IMR-90 (cell line): ENCODE data around the gene TEKT1. TPM values are rescaled to one million over a fixed set of nuclear protein-coding genes. Genes with fewer than 3 reads are reported as not detected.

Experiments
- ATAC-seq: fragments of 200-7000 bp; cut with Tn5 transposase; 2 replicates; pipeline ENCODE4 v1.9.1; 2020; ENCODE audit warnings: low read depth, mild to moderate bottlenecking, moderate library complexity
- BruUV-seq: library from RNA; stranded (reverse); fragments of 400-500 nt; replicated peaks from 2 replicates; lab custom pipeline; 2021; lab: Mats Ljungman, UMichigan
- CTCF ChIA-PET: fragments of 300-600 bp; formaldehyde crosslinking; extraction: SDS; loops from one replicate; lab custom pipeline; 2021; ENCODE audit warnings: antibody characterized with exemption; lab: Yijun Ruan, JAX
- POLR2A ChIA-PET: fragments of 300-600 bp; sonication (Branson Sonifier 250); formaldehyde crosslinking; loops from one replicate; lab custom pipeline; 2022; ENCODE audit warnings: antibody characterized with exemption; ENCODE audit not compliant: unreplicated experiment; lab: Charles Lee
- DNase-seq: peaks from one replicate; pipeline ENCODE4 v3.0.0; 2013
- H2AFZ ChIP-seq: replicated peaks from 2 replicates; pipeline ENCODE3; 2013; ENCODE audit warnings: low read length, mild to moderate bottlenecking; ENCODE audit not compliant: poor library complexity
- H2AK5ac ChIP-seq: 2 replicates; pipeline ENCODE4 v1.6.1; 2013; ENCODE audit warnings: low read depth, low read length, inconsistent platforms
- H2AK9ac ChIP-seq: replicated peaks from 2 replicates; pipeline ENCODE3; 2013; ENCODE audit warnings: mild to moderate bottlenecking, low read depth, low read length, moderate library complexity; ENCODE audit not compliant: poor library complexity
- H2BK120ac ChIP-seq: 2 replicates; pipeline ENCODE4 v1.6.1; 2013; ENCODE audit warnings: low read depth, low read length, inconsistent platforms
- H2BK15ac ChIP-seq: 3 replicates; pipeline ENCODE4 v1.6.1; 2013; ENCODE audit warnings: low read depth, low read length, inconsistent platforms
- H2BK20ac ChIP-seq: 2 replicates; pipeline ENCODE4 v1.6.1; 2013; ENCODE audit warnings: low read depth, mild to moderate bottlenecking, inconsistent platforms, low read length, moderate library complexity
- H2BK5ac ChIP-seq: 2 replicates; pipeline ENCODE4 v1.6.1; 2013; ENCODE audit warnings: mild to moderate bottlenecking, low read depth, low read length, inconsistent platforms; ENCODE audit not compliant: poor library complexity, severe bottlenecking
- H3K14ac ChIP-seq: replicated peaks from 2 replicates; pipeline ENCODE4 v1.6.1; 2013; ENCODE audit warnings: low read depth, low read length, inconsistent platforms
- H3K18ac ChIP-seq: 2 replicates; pipeline ENCODE4 v1.6.1; 2013; ENCODE audit warnings: low read depth, low read length, control low read depth
- H3K23ac ChIP-seq: 2 replicates; pipeline ENCODE4 v1.6.1; 2013; ENCODE audit warnings: low read depth, low read length, inconsistent platforms
- H3K27ac ChIP-seq: 2 replicates; pipeline ENCODE4 v1.5.1; 2013; ENCODE audit warnings: mild to moderate bottlenecking, control low read depth, low read length; ENCODE audit not compliant: insufficient read depth
- H3K27me3 ChIP-seq: 2 replicates; pipeline ENCODE4 v1.6.1; 2013; ENCODE audit warnings: low read length; ENCODE audit not compliant: control insufficient read depth, insufficient read depth
- H3K36me3 ChIP-seq: 2 replicates; pipeline ENCODE4 v1.6.1; 2013; ENCODE audit warnings: low read length, mixed read lengths; ENCODE audit not compliant: control insufficient read depth, insufficient read depth
- H3K4ac ChIP-seq: 2 replicates; pipeline ENCODE4 v1.6.1; 2013; ENCODE audit warnings: low read depth, low read length, inconsistent platforms
- H3K4me1 ChIP-seq: 2 replicates; pipeline ENCODE4 v1.6.1; 2013; ENCODE audit warnings: low read length, mixed read lengths; ENCODE audit not compliant: control insufficient read depth, insufficient read depth
- H3K4me2 ChIP-seq: 2 replicates; pipeline ENCODE4 v1.6.1; 2013; ENCODE audit warnings: low read depth, mild to moderate bottlenecking, control low read depth, low read length, moderate library complexity
- H3K4me3 ChIP-seq: 2 replicates; pipeline ENCODE4 v1.5.1; 2013; ENCODE audit warnings: low read depth, mild to moderate bottlenecking, control low read depth, low read length, moderate library complexity; ENCODE audit not compliant: insufficient read depth
- H3K56ac ChIP-seq: 2 replicates; pipeline ENCODE4 v1.6.1; 2013; ENCODE audit warnings: low read length, inconsistent platforms; ENCODE audit not compliant: insufficient read depth; ENCODE audit errors: extremely low read depth
- H3K79me1 ChIP-seq, 2 experiments: 2 replicates each; pipeline ENCODE4 v1.6.1; 2013; ENCODE audit warnings: low read length in 2 of 2, inconsistent platforms in 1 of 2, low read depth in 1 of 2
- H3K9ac ChIP-seq: 2 replicates; pipeline ENCODE4 v1.6.1; 2013; ENCODE audit warnings: low read depth, low read length, control low read depth
- H3K9me1 ChIP-seq: 2 replicates; pipeline ENCODE4 v1.6.1; 2013; ENCODE audit warnings: low read length, inconsistent platforms; ENCODE audit not compliant: insufficient read depth
- H3K9me3 ChIP-seq: 2 replicates; pipeline ENCODE4 v1.6.1; 2013; ENCODE audit warnings: low read length; ENCODE audit not compliant: control insufficient read depth, insufficient read depth
- H4K20me1 ChIP-seq: 2 replicates; pipeline ENCODE4 v1.6.1; 2013; ENCODE audit warnings: low read length, inconsistent platforms; ENCODE audit not compliant: insufficient read depth
- H4K5ac ChIP-seq: 2 replicates; pipeline ENCODE4 v1.6.1; 2013; ENCODE audit warnings: mild to moderate bottlenecking, low read depth, low read length, control low read depth
- H4K8ac ChIP-seq, 2 experiments: 2 replicates each; pipeline ENCODE4 v1.6.1; 2013; ENCODE audit warnings: low read depth in 2 of 2, low read length in 2 of 2, control low read depth in 1 of 2, inconsistent platforms in 1 of 2
- H4K91ac ChIP-seq: 2 replicates; pipeline ENCODE4 v1.6.1; 2013; ENCODE audit warnings: low read depth, low read length, inconsistent platforms; ENCODE audit not compliant: insufficient read depth
- BHLHE40 ChIP-seq: fragments of 150-350 bp; IDR thresholded peaks from 2 replicates; pipeline ENCODE4 v1.6.1; 2016; ENCODE audit warnings: mild to moderate bottlenecking, low read depth, low read length
- CEBPB ChIP-seq: IDR thresholded peaks from 2 replicates; pipeline ENCODE4 v1.6.1; 2012; ENCODE audit warnings: low read depth, low read length, improper control_type of control experiment
- CHD1 ChIP-seq: IDR thresholded peaks from 2 replicates; pipeline ENCODE4 v1.6.1; 2012; ENCODE audit warnings: low read depth, low read length, improper control_type of control experiment
- FOS ChIP-seq: fragments of 150-350 bp; IDR thresholded peaks from 2 replicates; pipeline ENCODE4 v1.6.1; 2016; ENCODE audit warnings: low read depth, low read length
- MAZ ChIP-seq: IDR thresholded peaks from 2 replicates; pipeline ENCODE4 v1.6.1; 2012; ENCODE audit warnings: low read depth, mild to moderate bottlenecking, low read length, improper control_type of control experiment, moderate library complexity, borderline replicate concordance
- MXI1 ChIP-seq: IDR thresholded peaks from 2 replicates; pipeline ENCODE4 v1.6.1; 2012; ENCODE audit warnings: low read depth, mild to moderate bottlenecking, low read length, moderate library complexity, borderline replicate concordance
- NFE2L2 ChIP-seq: fragments of 150-350 bp; IDR thresholded peaks from 2 replicates; pipeline ENCODE4 v1.6.1; 2016; ENCODE audit warnings: low read depth, mild to moderate bottlenecking, low read length
- POLR2A ChIP-seq: IDR thresholded peaks from 2 replicates; pipeline ENCODE4 v1.6.1; 2012; ENCODE audit warnings: mild to moderate bottlenecking, low read depth, low read length
- RAD21 ChIP-seq: IDR thresholded peaks from 2 replicates; pipeline ENCODE4 v1.6.1; 2012; ENCODE audit warnings: low read length, improper control_type of control experiment
- RCOR1 ChIP-seq: IDR thresholded peaks from 2 replicates; pipeline ENCODE4 v1.6.1; 2012; ENCODE audit warnings: mild to moderate bottlenecking, low read length, improper control_type of control experiment; ENCODE audit not compliant: insufficient replicate concordance
- RFX5 ChIP-seq: IDR thresholded peaks from 2 replicates; pipeline ENCODE4 v1.8.0; 2012; ENCODE audit warnings: low read depth, mild to moderate bottlenecking, low read length, moderate library complexity
- SMC3 ChIP-seq: fragments of 150-350 bp; IDR thresholded peaks from 2 replicates; pipeline ENCODE4 v1.6.1; 2016; ENCODE audit warnings: low read depth, mild to moderate bottlenecking, antibody characterized with exemption, low read length, moderate library complexity
- WGBS, 2 experiments: methylation state at CpG; one replicate each; pipeline versions ENCODE4 v1.1.5 to v1.1.7; 2013; ENCODE audit warnings: missing lambda C conversion rate in 2 of 2; ENCODE audit not compliant: insufficient read length in 1 of 2; ENCODE audit errors: extremely low coverage in 2 of 2; 5-methylcytosine and 5-hydroxymethylcytosine counted together
- dilution Hi-C: fragments of 300-500 bp; cut with HindIII; formaldehyde crosslinking; loops from one replicate; pipeline ENCODE4 v1.14.3; 2018; ENCODE audit warnings: low sequenced_read_pairs; ENCODE audit not compliant: unreplicated experiment
- in situ Hi-C: fragments of 300-500 bp; cut with MboI; formaldehyde crosslinking; loops from 3 replicates; pipeline ENCODE4 v1.14.3; 2019; ENCODE audit warnings: low sequenced_read_pairs, inconsistent platforms, mixed read lengths
- intact Hi-C: fragments of 100-400 bp; cut with micrococcal nuclease; formaldehyde crosslinking; loops from 2 replicates; pipeline ENCODE4 v1.10.0; 2022
- polyA plus RNA-seq, 3 experiments: library from polyadenylated mRNA; depleted of rRNA; stranded (reverse); fragments of >200 nt; gene quantifications; 2 replicates each; pipeline ENCODE4 v1.2.3, GENCODE V29; 2012; ENCODE audit warnings: low replicate concordance in 1 of 3
- total RNA-seq: library from RNA; depleted of rRNA; stranded (reverse); fragments of >200 nt; gene quantifications from 2 replicates; pipeline ENCODE4 v1.2.3, GENCODE V29; 2012
- TF ChIP-seq, protein P1 (sequence below): conservative IDR thresholded peaks from 2 replicates; pipeline ENCODE4 v1.5.1; 2012; ENCODE audit warnings: mild to moderate bottlenecking, low read depth, low read length, improper control_type of control experiment
- TF ChIP-seq, protein P2 (sequence below): fragments of 150-350 bp; IDR thresholded peaks from 2 replicates; pipeline ENCODE4 v1.6.1; 2016; ENCODE audit warnings: low read depth, mild to moderate bottlenecking, low read length, moderate library complexity, borderline replicate concordance

The TEKT1 gene
- total and polyA plus RNA-seq, 2 of the 4 experiments (the other 2 are of a cell fraction): not detected

DNA sequence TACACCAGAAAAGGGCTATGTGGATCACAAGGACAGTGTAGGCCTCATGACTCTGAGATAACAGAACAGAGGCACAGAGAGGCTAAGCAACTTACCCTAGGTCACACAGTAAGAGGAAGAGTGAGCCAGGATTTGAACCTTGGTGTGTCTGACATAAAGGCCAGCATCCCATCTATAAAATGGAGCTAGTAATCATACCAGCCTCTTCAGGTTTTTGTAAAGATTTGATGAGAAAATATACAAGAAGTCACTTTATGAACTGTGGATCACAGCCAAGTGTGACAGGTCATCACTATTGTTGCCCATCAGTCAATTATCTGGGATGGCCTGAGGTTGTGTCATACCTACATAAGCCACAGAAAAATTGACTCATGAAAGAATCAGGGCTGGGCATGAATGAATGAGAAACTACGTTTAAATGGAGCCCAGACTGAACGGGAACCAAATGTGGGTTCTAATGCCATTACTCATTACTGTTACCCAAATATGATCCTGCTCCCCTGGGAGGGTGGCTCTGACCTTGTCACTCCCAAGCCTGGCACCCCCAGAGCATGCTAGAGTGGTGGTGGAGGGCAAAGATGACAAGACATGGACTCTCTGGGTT lies 34.5 kb downstream of the TEKT1 start:
- TF ChIP-seq CEBPB: no peak
- TF ChIP-seq RAD21: no peak
- no peak for TF ChIP-seq MXI1
- TF ChIP-seq RCOR1: no peak
- TF ChIP-seq MAZ: no peak
- TF ChIP-seq, protein P1, sequence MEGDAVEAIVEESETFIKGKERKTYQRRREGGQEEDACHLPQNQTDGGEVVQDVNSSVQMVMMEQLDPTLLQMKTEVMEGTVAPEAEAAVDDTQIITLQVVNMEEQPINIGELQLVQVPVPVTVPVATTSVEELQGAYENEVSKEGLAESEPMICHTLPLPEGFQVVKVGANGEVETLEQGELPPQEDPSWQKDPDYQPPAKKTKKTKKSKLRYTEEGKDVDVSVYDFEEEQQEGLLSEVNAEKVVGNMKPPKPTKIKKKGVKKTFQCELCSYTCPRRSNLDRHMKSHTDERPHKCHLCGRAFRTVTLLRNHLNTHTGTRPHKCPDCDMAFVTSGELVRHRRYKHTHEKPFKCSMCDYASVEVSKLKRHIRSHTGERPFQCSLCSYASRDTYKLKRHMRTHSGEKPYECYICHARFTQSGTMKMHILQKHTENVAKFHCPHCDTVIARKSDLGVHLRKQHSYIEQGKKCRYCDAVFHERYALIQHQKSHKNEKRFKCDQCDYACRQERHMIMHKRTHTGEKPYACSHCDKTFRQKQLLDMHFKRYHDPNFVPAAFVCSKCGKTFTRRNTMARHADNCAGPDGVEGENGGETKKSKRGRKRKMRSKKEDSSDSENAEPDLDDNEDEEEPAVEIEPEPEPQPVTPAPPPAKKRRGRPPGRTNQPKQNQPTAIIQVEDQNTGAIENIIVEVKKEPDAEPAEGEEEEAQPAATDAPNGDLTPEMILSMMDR: no peak
- no peak for TF ChIP-seq BHLHE40
- no peak for TF ChIP-seq NFE2L2
- TF ChIP-seq POLR2A: no peak
- no peak for TF ChIP-seq FOS
- TF ChIP-seq, protein P2, sequence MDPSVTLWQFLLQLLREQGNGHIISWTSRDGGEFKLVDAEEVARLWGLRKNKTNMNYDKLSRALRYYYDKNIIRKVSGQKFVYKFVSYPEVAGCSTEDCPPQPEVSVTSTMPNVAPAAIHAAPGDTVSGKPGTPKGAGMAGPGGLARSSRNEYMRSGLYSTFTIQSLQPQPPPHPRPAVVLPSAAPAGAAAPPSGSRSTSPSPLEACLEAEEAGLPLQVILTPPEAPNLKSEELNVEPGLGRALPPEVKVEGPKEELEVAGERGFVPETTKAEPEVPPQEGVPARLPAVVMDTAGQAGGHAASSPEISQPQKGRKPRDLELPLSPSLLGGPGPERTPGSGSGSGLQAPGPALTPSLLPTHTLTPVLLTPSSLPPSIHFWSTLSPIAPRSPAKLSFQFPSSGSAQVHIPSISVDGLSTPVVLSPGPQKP: no peak
- no peak for TF ChIP-seq CHD1
- TF ChIP-seq SMC3: no peak
- no peak for TF ChIP-seq RFX5
- Histone ChIP-seq H3K36me3 (no peaks in the 10 kb centered on the region), H3K27me3 (peaks cover 11% of the 10 kb centered on the region), H4K20me1 (no peaks in the 10 kb centered on the region), H3K4ac (no peak overlapping the region), H2BK5ac (no peak overlapping the region), H3K56ac (no peak overlapping the region), H2AFZ (no peak overlapping the region), H2BK120ac (no peak overlapping the region), H3K9me1 (no peaks in the 10 kb centered on the region), H3K9ac (no peak overlapping the region), H3K4me3 (no peak overlapping the region), H3K79me1 (no peaks in the 10 kb centered on the region), H4K91ac (no peak overlapping the region), H4K5ac (no peak overlapping the region), H2BK15ac (no peak overlapping the region), H3K27ac (no peak overlapping the region), H3K18ac (no peak overlapping the region), H4K8ac (no peak overlapping the region), H3K23ac (no peak overlapping the region), H3K14ac (no peak overlapping the region), H2AK9ac (no peak overlapping the region), H3K4me2 (no peak overlapping the region), H3K4me1 (no peaks in the 10 kb centered on the region), H2BK20ac (no peak overlapping the region), H3K9me3 (no peaks in the 10 kb centered on the region), H2AK5ac (no peak overlapping the region)
- CTCF ChIA-PET: no interaction called here
- in situ Hi-C loops (loop anchor here (10.0 kb wide), 1 partner anchor 132 kb away; no protein-coding TSS in a partner anchor), intact Hi-C loops (no loop called here), dilution Hi-C loops (no loop called here)
- WGBS, 2 experiments: no CpG with 5 or more reads among the region's 2 CpGs
- ATAC-seq (no peak), DNase-seq (no peak)
- no TSS peak for BruUV-seq
- POLR2A ChIA-PET: no interaction called here
